ENCODE measurements around the gene GALM.
"Not testable (repeated sequence)": the region's sequence is repeated elsewhere in the genome, so short reads cannot be mapped to it uniquely, and the experiment has no call there.

Gene GALM

DNA sequence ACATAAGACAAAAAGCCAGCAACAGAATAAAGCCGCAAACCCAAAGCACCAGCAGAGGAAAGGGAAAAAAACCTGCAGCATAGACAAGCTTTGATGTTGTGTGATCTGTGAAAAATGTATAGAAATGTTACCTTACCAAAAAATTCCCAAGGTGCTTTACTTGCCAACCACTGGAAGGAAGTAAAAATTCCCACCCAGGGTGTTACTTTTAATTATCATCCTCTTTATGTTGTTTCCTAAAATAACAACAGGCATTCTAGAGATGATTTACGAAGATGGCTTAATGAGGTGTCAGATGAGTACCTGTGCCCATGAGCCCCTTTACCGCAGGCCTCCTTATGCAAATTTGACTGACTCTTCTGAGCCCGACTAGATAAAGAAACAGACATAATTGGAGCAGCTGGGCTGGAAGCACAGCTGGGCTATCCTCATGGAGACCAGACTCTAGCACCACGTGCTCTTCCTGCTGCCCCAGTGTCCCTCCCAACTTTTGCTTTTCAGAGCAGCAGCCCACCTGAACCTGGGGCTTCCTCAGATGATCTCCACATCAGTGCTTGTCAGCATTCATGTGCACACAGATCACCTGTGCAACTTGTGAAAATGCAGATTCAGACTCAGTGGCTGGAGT lies 43.8 kb downstream of the GALM start:
- no peak for DNase-seq (ENCODE audit: low read depth, low spot score)

DNA sequence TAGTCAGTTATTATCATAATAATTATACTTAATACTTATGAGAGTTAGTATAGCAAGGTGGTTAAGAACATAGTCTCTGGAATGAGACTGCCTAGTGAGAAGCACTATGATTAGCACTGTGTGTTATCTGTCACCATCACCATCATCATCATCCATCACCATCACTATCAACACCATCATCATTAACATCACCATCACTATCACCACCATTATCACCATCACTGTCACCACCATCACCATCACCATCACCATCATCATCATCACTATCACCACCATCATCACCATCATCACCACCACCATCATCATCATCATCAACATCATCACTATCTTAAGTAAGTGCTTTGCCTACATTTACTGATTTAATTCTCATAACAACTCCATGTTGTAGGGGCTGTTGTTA lies 45.6 kb downstream of the GALM start:
- DNase-seq (ENCODE audit: low read depth, low spot score) = no peak

GRCh38 chr2:38712413-38712812 lies 46.5 kb downstream of the GALM start:
- DNase-seq (ENCODE audit: low read depth, low spot score) = no peak

DNA sequence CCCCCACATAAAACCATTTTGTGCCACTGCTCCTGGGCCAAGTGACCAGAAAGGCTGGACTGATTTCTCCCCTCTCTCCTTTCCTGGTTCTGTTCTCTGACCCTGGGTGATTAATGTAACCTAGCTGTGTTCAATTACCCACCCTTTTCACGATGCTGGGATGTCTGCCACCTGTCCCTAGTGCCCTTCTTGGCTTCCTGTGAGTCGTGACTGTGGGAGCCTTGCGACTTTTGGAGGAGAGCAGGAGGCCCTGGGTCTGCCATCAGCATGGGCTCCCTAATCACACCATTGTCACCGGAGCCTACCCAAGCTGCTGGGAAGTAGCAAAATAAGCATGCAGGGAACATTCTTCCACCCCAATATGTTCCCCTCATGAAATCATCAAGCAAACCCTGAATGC lies 47.0 kb downstream of the GALM start:
- DNase-seq (ENCODE audit: low read depth, low spot score) = no peak

DNA sequence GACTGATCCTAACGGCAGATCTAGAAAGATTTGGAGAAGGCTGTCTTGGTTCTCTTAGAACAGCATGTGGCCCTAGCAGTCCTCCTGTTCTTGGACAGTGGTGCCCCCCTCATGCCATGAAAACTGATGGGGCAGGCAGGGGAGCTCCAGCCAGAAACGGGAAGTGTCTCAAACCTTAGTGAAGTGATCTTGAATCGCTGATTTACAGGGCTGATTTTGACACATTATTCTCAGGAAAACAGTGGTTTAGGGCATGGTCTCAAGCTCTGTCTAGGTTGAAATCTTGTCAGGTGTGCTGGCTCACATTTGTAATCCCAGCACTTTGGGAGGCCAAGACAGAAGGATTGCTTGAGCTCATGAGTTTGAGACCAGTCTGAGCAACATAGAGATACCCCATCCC lies 47.4 kb downstream of the GALM start:
- DNase-seq (ENCODE audit: low read depth, low spot score) = no peak

DNA sequence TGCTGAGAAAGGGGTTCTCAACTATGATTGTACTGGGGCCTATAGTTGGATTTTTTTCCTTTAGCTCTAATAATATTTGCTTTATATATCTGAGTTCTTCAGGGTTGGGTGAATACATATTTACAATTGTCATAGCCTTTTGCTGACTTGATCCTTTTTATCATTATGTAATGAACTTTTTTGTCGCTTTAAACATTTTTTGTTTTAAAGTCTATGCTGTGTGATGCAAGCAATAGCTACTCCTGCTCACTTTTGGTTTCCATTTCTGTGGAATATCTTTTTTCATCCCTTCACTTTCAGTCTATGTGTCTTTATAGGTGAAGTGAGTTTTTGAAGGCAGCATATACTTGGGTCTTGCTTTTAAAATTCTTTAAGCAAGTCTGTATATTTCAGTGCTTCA lies 49.0 kb downstream of the GALM start:
- not testable (repeated sequence) for DNase-seq (ENCODE audit: low read depth, low spot score)

- peak; percentile 51 for DNase-seq (ENCODE audit: low read depth, low spot score)
Observed at GRCh38 chr2:38716185-38716584, 50.3 kb downstream of the GALM start.

DNA sequence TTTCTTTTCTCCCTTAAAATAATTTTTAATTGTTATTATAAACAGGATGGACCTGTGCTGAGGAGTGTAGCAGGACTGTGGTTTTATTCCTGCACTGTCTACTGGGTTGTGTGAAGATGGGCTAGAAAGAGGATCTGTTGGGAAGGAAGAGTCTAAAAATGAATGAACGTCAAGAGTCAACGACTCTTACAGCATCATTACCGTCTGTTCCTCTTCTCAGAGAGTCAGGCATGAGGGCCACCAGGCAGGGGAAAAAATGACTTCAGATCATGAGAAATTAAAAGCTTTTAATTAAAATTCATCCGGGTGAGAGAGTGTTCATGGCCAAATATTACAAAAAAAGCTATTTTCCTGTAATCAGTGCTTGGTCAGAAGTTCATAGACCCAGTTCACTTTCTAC lies 52.7 kb downstream of the GALM start:
- no peak for DNase-seq (ENCODE audit: low read depth, low spot score)

- no peak for DNase-seq (ENCODE audit: low read depth, low spot score)
Observed at GRCh38 chr2:38719706-38720105, 53.8 kb downstream of the GALM start.

GRCh38 chr2:38720613-38721241 lies 54.8 kb downstream of the GALM start:
- peak; percentile 97 for DNase-seq (ENCODE audit: low read depth, low spot score)

DNA sequence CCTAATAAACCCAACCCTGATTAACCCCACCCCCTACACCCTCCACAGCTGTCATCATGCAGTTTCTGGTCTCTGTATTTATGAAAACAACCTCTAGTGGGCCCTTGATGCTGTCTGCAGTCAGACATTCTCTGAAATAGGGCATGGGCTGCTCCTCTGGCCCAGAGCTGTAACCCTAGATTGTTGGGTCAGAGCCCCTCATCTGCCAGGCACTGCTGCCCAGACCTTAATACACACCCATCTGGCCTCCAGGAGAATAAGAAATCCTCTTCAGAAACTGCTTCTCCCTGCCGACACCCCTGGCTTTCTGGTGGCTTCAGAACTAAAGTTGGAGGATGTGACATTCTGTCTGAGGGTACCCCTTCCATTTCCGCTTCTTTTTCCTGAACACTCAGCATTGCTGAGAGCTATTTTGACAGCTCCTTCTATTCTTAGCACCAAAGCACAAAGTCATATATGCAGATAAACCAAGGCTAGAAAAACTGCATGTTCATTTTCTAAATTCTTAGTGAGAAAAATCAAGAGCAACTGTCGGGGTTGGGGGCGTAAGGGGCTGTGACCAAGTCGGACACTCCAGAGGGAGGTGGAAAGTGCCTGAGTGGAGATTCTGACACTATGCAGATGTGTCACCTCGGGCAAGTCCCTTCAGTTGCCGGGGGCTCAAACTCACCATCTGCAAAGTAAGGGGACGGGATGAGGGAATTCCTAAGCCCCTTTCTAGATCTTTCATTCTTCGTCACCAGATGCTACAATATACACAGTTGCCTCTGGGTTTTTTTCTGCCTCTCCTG lies 56.6 kb downstream of the GALM start:
- DNase-seq (ENCODE audit: low read depth, low spot score) = no peak

- no peak for DNase-seq (ENCODE audit: low read depth, low spot score)
Observed at GRCh38 chr2:38723173-38723572, 57.3 kb downstream of the GALM start.

GRCh38 chr2:38727661-38728060 lies 61.7 kb downstream of the GALM start:
- no peak for DNase-seq (ENCODE audit: low read depth, low spot score)

DNA sequence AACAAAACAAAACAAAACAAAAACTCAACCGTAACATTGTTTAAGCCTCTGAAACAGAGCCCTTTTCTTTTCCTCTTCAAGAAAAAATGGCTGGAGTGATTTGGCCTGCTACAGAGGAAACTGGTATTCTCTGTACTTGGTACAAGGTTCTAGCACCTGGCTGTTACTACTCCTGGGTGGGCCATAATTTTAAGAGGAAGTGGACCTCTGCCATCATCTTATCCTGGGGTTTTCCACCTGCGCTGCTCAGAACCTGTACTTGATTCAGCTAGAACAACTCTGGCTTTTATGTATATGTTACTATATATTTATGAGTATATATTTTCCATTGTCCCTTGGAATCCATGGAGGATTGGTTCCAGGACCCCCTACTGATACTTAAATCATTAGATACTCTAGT lies 62.8 kb downstream of the GALM start:
- no peak for DNase-seq (ENCODE audit: low read depth, low spot score)

- DNase-seq (ENCODE audit: low read depth, low spot score) = no peak
Observed at GRCh38 chr2:38731090-38731489, 65.2 kb downstream of the GALM start.

DNA sequence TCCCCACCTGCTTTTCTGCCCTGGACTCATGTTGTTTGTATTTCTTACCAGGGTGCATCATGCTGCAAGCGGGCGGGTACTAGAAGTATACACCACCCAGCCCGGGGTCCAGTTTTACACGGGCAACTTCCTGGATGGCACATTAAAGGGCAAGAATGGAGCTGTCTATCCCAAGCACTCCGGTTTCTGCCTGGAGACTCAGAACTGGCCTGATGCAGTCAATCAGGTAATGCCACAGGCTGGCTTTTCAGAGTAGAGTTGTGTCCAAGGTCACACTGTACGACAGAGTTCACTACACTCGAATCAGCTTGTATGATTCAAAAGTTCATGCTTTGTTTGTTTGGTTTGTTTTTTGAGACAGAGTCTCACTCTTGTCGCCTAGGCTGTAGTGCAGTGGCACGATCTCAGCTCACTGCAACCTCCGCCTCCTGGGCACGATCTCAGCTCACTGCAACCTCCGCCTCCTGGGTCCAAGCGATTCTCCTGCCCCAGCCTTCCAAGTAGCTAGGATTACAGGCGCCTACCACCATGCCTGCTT lies 65.8 kb downstream of the GALM start:
- DNase-seq (ENCODE audit: low read depth, low spot score) = no peak

- DNase-seq (ENCODE audit: low read depth, low spot score) = no peak
Observed at GRCh38 chr2:38733300-38733971, 67.5 kb downstream of the GALM start.

DNA sequence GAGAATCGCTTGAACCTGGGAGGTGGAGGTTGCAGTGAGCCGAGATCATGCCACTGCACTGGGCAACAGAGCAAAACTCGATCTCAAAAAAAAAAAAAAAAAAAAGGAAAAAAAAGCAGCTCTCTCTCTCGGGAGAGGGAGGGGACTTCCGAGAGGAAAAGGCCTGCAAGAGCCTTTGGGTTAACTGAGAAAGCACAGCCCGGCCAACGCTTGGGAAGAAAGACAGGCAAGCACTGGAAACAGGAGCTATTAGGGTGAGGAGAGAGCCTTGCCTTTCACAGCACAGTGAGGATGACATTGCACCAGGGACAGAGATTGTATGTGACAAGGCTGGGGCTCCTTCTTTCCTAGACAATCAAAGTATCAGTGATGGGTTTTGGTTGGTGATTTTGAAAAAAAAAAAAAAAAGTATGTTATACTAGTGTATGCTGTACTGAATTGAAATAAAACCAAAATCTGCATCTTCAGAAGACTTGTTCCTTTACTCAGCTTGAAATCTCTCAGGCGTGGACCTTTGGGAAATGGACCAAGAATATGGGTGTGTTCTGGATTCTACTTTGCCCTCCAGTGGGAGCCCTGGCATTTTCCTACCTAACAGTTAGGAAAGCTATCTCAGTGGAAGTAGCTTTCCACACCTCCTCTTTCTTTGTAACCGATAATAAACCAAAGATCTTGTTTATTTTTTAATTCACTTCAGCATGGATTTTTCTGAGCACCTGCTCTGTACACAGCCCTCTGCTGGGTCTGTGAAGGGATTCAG lies 68.6 kb downstream of the GALM start:
- no peak for DNase-seq (ENCODE audit: low read depth, low spot score)

- DNase-seq (ENCODE audit: low read depth, low spot score) = no peak
Observed at GRCh38 chr2:38735999-38736320, 70.0 kb downstream of the GALM start.

GRCh38 chr2:38737000-38737698 lies 71.2 kb downstream of the GALM start:
- DNase-seq (ENCODE audit: low read depth, low spot score) = peak; percentile 20

- DNase-seq (ENCODE audit: low read depth, low spot score) = no peak
Observed at GRCh38 chr2:38737925-38738324, 72.0 kb downstream of the GALM start.

Data from astrocyte of the hippocampus (primary cell).